Breast epithelium (tissue), 4 donors: ENCODE data around the gene COG8. TPM values are rescaled to one million over a fixed set of nuclear protein-coding genes. Genes with fewer than 3 reads are reported as not detected.
"Not testable (repeated sequence)": the region's sequence is repeated elsewhere in the genome, so short reads cannot be mapped to it uniquely, and the experiment has no call there.

Source experiments
- DNase-seq, 2 donors: peaks; one replicate each; pipeline ENCODE4 v3.0.0-alpha.2; 2019; ENCODE audit warnings: low spot score in 2 of 2
- H3K27ac ChIP-seq, 2 donors: fragments of 200-600 bp; sonication (generic) in 1 of 2; one replicate each; pipeline ENCODE4 v1.5.1; 2016 to 2019; ENCODE audit warnings: mild to moderate bottlenecking in 1 of 2
- H3K27me3 ChIP-seq, 2 donors: fragments of 200-600 bp; sonication (generic) in 1 of 2; one replicate each; pipeline versions ENCODE4 v1.5.1 to v1.6.0; 2017 to 2019; ENCODE audit warnings: control low read depth in 1 of 2, mild to moderate bottlenecking in 1 of 2
- H3K36me3 ChIP-seq: fragments of 200-600 bp; one replicate; pipeline ENCODE4 v1.5.1; 2019
- H3K4me1 ChIP-seq, 2 donors: fragments of 200-600 bp; sonication (generic); one replicate each; pipeline ENCODE4 v1.5.1; 2016 to 2019; ENCODE audit warnings: control low read depth in 1 of 2
- H3K4me3 ChIP-seq, 3 donors: fragments of 200-600 bp; sonication (generic); 1 replicate in 2 of 3; 2 replicates in 1 of 3; pipeline ENCODE4 v1.5.1; 2016 to 2019; ENCODE audit warnings: mild to moderate bottlenecking in 3 of 3, moderate library complexity in 2 of 3
- H3K9me3 ChIP-seq, 2 donors: fragments of 200-600 bp; sonication (generic) in 1 of 2; one replicate each; pipeline ENCODE4 v1.5.1; 2016 to 2019; ENCODE audit warnings: control low read depth in 1 of 2
- CTCF ChIP-seq, 3 donors: fragments of 450-650 bp; IDR thresholded peaks; one replicate each; pipeline ENCODE4 v1.5.1; 2016 to 2017; ENCODE audit warnings: antibody characterized with exemption in 3 of 3, mild to moderate bottlenecking in 3 of 3, moderate library complexity in 3 of 3
- POLR2A ChIP-seq: fragments of 450-650 bp; IDR thresholded peaks from one replicate; pipeline ENCODE4 v1.6.1; 2016; ENCODE audit warnings: antibody characterized with exemption, mild to moderate bottlenecking, moderate library complexity
- POLR2AphosphoS5 ChIP-seq, 3 donors: sonication (generic); formaldehyde crosslinking; IDR thresholded peaks; one replicate each; pipeline ENCODE4 v1.6.1; 2017; ENCODE audit warnings: antibody characterized with exemption in 3 of 3
- intact Hi-C: fragments of 100-400 bp; cut with DNase I; formaldehyde crosslinking; loops from one replicate; pipeline ENCODE4 v1.15.1; 2023; ENCODE audit warnings: low total_unique reads
- total RNA-seq, 3 donors: library from RNA; depleted of rRNA; stranded (reverse); fragments of >200 nt; gene quantifications; one replicate each; pipeline ENCODE4 v1.1.0, GENCODE V29; 2016

COG8 gene
- total RNA-seq, 3 donors from 2014 or later: 40.2 to 52.8 (median 44.9) TPM

- Histone ChIP-seq H3K27me3 (no peaks in the 10 kb centered on the region), H3K4me3 (no peak overlapping the region), H3K4me1 (no peaks in the 10 kb centered on the region), H3K27ac (no peak overlapping the region), H3K36me3 (no peaks in the 10 kb centered on the region), H3K9me3 (no peaks in the 10 kb centered on the region)
- intact Hi-C loops: no loop called here
- DNase-seq: no peak
- TF ChIP-seq POLR2A (no peak), POLR2AphosphoS5 (IDR thresholded peaks at IDR 0.05) (no peak), CTCF (IDR thresholded peaks at IDR 0.05) (no peak)
These were observed 23.9 kb upstream of the COG8 start for GRCh38 chr16:69363281-69363717.

GRCh38 chr16:69360070-69360469, 20.7 kb upstream of the COG8 start:
- H3K27ac ChIP-seq, H3K27me3 ChIP-seq, H3K9me3 ChIP-seq, DNase-seq, H3K4me1 ChIP-seq, H3K36me3 ChIP-seq, intact Hi-C loops, H3K4me3 ChIP-seq: not testable (repeated sequence)

- no peaks in the 10 kb centered on the region for H3K4me1 ChIP-seq
- no peaks in the 10 kb centered on the region for H3K27me3 ChIP-seq
- no peaks in the 10 kb centered on the region for H3K36me3 ChIP-seq
- TF ChIP-seq CTCF (IDR thresholded peaks at IDR 0.05): no peak
- no peak for TF ChIP-seq POLR2AphosphoS5 (IDR thresholded peaks at IDR 0.05)
- no peak for TF ChIP-seq POLR2A
- H3K4me3 ChIP-seq: no peak within 1 kb of the TSS
- H3K9me3 ChIP-seq: no peaks in the 10 kb centered on the region
- intact Hi-C loops: no loop called here
- H3K27ac ChIP-seq: no peak within 1 kb of the TSS
- no peak for DNase-seq
These were observed 12.1 kb upstream of the COG8 start, which contains the start of gene TMED6 for GRCh38 chr16:69351309-69352027. TMED6 (minus strand) TSS chr16:69351786; CDS start chr16:69351753, 33 bp downstream.

- Histone ChIP-seq H3K9me3 (no peaks in the 10 kb centered on the region), H3K36me3 (no peaks in the 10 kb centered on the region), H3K27ac (no peak overlapping the region), H3K4me3 (no peak overlapping the region), H3K27me3 (no peaks in the 10 kb centered on the region), H3K4me1 (no peaks in the 10 kb centered on the region)
- TF ChIP-seq POLR2AphosphoS5 (IDR thresholded peaks at IDR 0.05) (no peak), CTCF (IDR thresholded peaks at IDR 0.05) (no peak), POLR2A (no peak)
- no peak for DNase-seq
- intact Hi-C loops: no loop called here
These were observed 11.3 kb upstream of the COG8 start for GRCh38 chr16:69350536-69351133.

GRCh38 chr16:69349536-69349935, 10.2 kb upstream of the COG8 start:
- H3K4me1 ChIP-seq: no peaks in the 10 kb centered on the region
- TF ChIP-seq POLR2AphosphoS5 (IDR thresholded peaks at IDR 0.05) (no peak), CTCF (IDR thresholded peaks at IDR 0.05) (no peak), POLR2A (no peak)
- no peak overlapping the region for H3K27ac ChIP-seq
- no peaks in the 10 kb centered on the region for H3K27me3 ChIP-seq
- no peaks in the 10 kb centered on the region for H3K36me3 ChIP-seq
- no peaks in the 10 kb centered on the region for H3K9me3 ChIP-seq
- intact Hi-C loops: no loop called here
- no peak for DNase-seq
- no peak overlapping the region for H3K4me3 ChIP-seq
